Measurements from ENCODE around the gene MRGPRX2. TPM values are rescaled to one million over a fixed set of nuclear protein-coding genes. Genes with fewer than 3 reads are reported as not detected.

MRGPRX2 gene
- total and polyA plus RNA-seq, 9 of the 15 experiments (the other 6 are each of a cell fraction or from before 2014, with no cell fraction given): not detected

GRCh38 chr11:19027829-19028595, 32.5 kb downstream of the MRGPRX2 start (continued):
- no peak for TF ChIP-seq HBP1 (CRISPR knock-in tag; IDR thresholded peaks at IDR 0.05)

- BruUV-seq (replicated peaks): no TSS peak
- intact Hi-C loops (cut with micrococcal nuclease) (no loop called here), in situ Hi-C loops (cut with MboI) (no loop called here)
- Histone ChIP-seq H3K9me3 (replicated peaks; ENCODE audit: control insufficient read depth, insufficient read depth, low read depth, low read length) (no peaks in the 10 kb centered on the region), H3K36me3 (ENCODE audit: control insufficient read depth, insufficient read depth, low read length) (no peaks in the 10 kb centered on the region), H3K9ac (ENCODE audit: insufficient read depth in 1 of 2, low read depth in 2 of 2, low read length in 2 of 2) (no peak overlapping the region), H3K4me3 (no peak overlapping the region), H3K4me2 (ENCODE audit: insufficient read depth, low read length) (no peak overlapping the region), H3K4me1 (replicated peaks in 1 of 2; ENCODE audit: control insufficient read depth in 2 of 2, insufficient read depth in 2 of 2, low read length in 2 of 2) (no peaks in the 10 kb centered on the region), H3K79me2 (ENCODE audit: control insufficient read depth, insufficient read depth, low read length) (no peaks in the 10 kb centered on the region), H2AFZ (ENCODE audit: low read depth, low read length) (no peak overlapping the region), H3K27ac (ENCODE audit: extremely low read depth, low read depth, low read length) (no peak overlapping the region), H3K27me3 (ENCODE audit: control insufficient read depth in 2 of 2, insufficient read depth in 2 of 2, low read length in 2 of 2) (no peaks in the 10 kb centered on the region), H4K20me1 (replicated peaks; ENCODE audit: control insufficient read depth, insufficient read depth, low read length) (no peaks in the 10 kb centered on the region), H3K9me1 (ENCODE audit: control insufficient read depth, insufficient read depth, low read length) (no peaks in the 10 kb centered on the region)
- DNase-seq (ENCODE audit: extremely low read depth in 1 of 4, low spot score in 3 of 4) (no peak), ATAC-seq (no peak), FAIRE-seq (no peak)
- WGBS (ENCODE audit: insufficient coverage, low coverage, missing lambda C conversion rate): 0% methylated on average over 2 of the region's 2 CpGs
- CTCF ChIA-PET (ENCODE audit: low intra/inter-chr PET ratio): no interaction called here
- POLR2A ChIA-PET: no interaction called here
- TF ChIP-seq YY1 (IDR thresholded peaks at IDR 0.05; ENCODE audit: borderline replicate concordance in 1 of 3, control insufficient read depth in 1 of 3, extremely low read depth in 1 of 3, insufficient read depth in 3 of 3, insufficient read length in 1 of 3, insufficient replicate concordance in 2 of 3, low read depth in 1 of 3, low read length in 2 of 3) (no peak), ZFP36 (IDR thresholded peaks at IDR 0.05; ENCODE audit: low read depth, low read length, partially characterized antibody) (no peak), ZBTB8A (IDR thresholded peaks at IDR 0.05; ENCODE audit: partially characterized antibody) (no peak), ZNF518B (CRISPR knock-in tag; IDR thresholded peaks at IDR 0.05) (no peak), CUX1 (CRISPR knock-in tag; IDR thresholded peaks at IDR 0.05) (no peak), HMG20B (CRISPR knock-in tag; IDR thresholded peaks at IDR 0.05) (no peak)
Observed at GRCh38 chr11:19026862-19027261, 33.7 kb downstream of the MRGPRX2 start.
